COLO668 (cell line): ENCODE results near the gene ZCCHC2.

Experiments
- DNase-seq: peaks from one replicate; lab custom pipeline; 2025; ENCODE audit not compliant: unreplicated experiment; lab: John Stamatoyannopoulos, UW

The ZCCHC2 gene

DNA sequence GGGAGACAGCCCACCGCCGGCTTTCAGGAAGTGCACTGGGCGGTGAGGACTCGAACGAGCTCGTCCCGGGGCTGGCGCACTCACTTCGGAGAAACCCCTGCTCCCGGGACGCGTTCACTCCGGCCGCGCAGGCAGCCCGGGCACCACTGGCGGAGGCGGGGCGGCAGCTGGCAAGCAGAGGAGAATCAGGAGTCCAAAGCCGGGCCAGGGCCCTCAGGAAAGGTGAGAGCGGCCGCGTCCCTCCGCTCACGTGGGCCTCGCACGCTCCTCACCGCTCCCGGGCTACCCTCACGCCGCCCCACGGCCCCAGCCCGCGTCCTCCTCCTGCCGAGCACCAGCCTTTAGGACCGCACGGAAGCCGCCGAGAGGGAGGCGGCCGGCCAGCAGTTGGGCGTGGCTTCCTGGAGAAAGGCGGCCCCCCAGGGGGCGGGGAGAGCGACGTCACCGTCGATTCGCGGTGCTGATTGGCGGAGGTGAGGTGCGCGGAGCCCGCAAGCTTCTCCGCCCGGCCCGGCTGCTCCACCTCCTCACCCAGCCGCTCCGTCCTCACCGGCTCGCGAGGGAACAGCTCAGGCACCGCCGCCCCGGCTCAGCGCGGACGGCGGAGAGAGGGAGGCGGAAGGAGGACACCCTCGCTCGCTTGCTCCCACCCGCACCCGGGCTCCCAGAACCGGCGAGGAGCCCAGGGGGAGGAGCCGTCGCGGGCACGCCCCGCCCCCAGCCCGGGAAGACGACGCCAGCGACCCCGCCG is at the start of gene ZCCHC2:
Gene ZCCHC2 (plus strand): TSS at position 522 of the 751 bp plus-strand sequence. CDS start 400 bp downstream, outside the sequence.
- peak; percentile 99 for DNase-seq

DNA sequence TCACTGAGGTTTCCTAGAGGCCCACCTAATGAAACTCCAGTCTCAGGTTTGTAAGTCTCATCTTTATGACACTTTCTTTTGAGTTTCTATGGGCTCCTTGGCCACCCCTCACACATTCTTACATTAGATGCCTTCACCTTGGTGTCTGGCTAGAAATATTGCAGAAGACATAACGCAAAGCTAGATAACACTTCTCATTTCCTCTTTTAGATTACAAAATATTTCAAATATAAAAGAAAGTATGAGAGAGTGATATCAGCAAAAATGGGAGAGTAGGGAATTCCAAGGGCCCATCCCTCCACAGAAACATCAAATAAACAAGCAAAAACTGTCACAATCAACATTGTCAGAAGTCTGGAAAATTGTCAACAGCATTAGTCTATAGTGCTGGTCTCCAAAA is 43.3 kb upstream of the ZCCHC2 start:
- DNase-seq, result no peak

DNA sequence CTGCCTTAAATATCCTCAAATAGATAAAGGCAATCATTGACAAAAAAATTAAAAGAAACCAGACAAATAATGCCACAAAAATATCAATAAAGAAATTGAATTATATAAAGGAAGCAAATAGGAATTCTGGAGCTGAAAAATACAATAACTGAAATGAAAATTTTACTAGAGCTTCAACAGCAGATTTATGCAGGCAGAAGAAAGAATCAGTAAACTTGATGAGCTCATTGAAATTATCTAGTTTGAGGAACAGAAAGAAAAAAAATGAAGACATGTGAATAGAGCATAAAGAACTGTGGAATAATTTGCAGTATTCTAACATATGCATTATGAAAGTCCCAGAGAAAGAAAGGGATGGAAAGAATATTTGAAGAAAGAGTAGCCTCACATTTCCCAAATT is 41.9 kb upstream of the ZCCHC2 start:
- DNase-seq, result no peak

DNA sequence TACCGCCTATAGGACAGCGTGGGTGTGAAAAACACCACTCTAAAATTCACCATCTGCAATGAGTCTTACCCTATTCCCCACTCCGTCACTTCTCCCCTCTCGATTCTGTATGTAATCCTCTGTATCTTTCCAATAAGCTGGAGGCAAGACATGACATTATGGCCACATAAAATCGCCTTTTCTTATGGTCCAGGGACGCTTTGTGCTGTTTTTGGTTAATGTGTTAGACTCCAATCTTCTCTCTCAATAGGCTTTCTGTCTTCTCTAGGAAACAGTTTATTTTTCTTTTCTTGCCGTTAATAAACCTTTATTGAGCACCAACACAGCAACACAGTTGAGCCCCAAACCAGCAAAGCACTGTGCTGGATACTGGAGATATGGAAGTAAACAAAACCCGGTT is 37.9 kb upstream of the ZCCHC2 start:
- no peak for DNase-seq

DNA sequence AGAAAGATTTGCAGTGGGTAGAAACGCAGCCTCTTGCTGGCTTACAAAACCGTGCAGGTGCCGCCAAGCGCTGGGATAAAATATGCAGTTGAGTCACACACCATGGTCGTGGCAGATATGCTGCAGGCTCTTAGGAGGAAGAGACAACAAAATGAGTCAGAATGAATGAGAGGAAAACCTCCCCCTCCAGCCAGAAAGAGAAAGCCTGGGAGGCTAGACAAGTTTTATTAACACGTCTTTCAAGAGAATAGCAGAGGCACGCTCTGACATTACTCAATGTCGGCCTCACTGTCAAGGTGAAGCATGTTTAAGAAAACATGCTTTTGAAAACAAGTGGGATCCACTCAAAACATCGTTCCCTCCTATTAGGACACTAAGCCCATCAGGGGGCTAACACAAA is 37.1 kb upstream of the ZCCHC2 start:
- DNase-seq, result no peak

DNA sequence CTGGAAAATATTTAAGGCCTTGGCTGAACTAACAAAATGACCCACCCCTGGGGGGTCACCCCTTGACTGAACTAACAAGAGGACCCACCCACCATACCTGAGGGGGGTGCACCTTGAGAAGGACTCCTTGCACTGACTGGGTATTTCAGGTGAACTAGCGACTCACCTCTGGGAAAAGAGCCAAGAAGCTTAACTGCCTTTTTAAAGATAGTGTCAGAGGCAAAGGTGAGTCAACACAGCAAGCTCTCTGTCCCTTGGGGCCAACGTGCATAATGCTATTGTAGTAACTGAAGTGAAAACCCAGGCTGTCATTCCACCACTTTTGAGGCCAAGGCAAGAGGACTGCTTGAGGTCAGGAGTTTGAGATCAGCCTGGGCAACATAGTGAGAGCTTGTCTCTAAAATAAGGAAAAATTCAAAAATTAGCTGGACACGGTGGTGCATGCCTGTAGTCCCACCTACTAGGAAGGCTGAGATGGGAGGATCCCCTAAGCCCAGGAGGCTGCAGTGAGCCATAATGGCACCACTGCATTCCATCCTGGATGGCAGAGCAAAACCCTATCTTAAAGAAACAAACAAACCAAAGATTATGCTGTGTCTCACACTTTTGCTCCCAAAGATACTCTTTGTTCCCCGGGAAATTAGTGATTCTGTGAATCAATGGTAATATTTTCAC is 36.4 kb upstream of the ZCCHC2 start:
- DNase-seq, result peak; percentile 16

DNA sequence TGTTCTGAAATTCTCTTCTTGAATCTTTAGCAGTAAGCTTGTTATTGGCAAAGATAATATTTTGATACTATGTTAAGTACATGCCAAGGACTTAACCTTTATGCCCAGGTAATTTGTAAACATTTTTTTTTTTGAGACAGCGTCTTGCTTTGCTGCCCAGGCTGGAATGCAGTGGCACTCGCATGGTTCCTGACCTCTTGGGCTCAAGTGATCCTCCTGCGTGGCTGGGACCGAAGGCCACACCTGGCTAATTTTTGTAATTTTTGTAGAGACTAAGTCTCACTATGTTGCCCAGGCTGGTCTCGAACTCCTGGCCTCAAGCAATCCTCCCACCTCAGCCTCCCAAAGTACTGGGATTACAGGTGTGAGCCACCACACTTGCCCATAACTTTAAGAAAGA is 35.7 kb upstream of the ZCCHC2 start:
- no peak for DNase-seq

DNA sequence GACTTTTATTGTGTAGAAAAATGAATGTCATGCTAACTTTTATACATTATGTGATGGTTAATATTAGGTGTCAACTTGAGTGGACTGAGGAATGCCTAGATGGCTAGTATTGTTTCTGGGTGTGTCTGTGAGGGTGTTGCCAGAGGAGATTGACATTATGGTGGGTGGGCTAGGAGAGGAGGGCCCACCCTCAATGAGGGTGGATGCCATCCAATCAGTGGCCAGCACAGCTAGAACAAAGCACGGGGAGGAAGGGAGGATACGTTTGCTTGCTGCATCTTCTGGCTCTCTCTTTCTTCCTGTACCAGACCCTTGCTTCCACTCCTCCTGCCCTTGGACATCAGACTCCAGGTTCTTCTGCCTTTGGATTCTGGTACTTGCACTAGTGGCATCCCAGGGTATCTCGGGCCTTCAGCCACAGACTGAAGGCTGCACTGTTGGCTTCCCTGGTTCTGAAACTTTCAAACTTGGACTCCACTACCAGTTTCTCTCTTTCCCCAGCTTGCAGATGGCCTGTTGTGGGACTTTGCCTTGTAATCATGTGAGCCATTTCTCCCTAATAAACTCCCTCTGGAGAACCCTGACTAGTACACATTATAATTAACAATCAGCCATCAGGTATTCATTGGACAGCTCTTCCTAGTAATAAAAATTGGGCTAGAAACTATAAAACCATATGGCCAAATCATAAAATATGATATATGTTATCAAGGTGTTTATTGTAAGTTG is 31.7 kb upstream of the ZCCHC2 start:
- DNase-seq, result no peak

DNA sequence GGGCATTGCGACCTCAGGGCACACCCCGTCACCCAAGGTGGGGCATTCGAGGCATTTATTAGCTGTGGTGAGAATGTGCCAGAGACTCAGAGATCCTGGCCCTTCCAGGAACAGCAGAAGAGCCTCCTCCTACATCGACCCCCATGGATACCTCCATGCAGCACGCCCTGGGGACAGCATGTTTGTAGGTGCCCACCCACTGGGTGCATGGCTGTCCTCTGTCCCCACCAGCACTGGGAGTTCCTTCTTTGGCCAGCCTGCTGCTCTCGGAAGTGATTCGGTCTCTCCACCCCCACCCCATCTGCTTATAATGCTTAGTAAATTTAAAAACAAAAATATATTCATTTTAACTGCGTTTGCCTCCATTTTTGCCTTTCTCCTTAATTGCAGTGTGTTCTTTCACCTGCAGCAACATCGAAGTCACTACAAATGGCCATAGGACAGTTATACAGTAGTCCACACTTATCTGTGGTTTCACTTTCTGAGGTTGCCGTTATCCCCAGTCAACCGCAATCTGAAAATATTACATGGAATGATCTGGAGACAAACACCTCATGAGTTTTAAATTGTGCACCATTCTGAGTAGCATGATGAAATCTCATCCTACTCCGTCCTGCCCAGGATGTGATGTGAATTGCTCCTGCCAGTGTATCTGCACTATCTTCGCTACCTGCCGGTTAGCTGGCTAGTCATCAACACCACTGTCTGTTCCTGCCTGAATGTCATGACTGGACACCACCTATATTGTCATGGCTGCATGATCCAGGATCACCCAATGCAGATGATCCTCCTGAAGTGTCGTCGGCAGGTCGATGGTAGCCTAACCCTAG is 29.6 kb upstream of the ZCCHC2 start:
- DNase-seq, result no peak

DNA sequence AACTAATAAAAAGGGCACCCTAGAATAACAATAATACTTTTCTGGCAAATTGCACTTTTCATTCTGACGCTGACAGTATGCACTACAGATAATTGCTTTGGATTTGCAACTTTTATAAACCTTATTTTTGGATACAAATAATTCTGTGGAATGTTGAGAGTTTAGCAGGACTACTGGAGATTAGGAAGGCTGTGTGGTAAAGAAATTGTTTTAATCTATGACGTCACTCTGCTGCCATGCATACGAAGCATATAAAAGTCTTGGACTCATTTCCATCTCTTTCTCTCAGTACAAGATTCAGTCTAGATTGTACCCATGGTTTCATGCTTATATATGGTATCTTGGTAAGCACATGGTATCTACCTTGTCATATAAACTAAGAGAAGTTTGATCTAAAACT is 28.1 kb upstream of the ZCCHC2 start:
- no peak for DNase-seq

DNA sequence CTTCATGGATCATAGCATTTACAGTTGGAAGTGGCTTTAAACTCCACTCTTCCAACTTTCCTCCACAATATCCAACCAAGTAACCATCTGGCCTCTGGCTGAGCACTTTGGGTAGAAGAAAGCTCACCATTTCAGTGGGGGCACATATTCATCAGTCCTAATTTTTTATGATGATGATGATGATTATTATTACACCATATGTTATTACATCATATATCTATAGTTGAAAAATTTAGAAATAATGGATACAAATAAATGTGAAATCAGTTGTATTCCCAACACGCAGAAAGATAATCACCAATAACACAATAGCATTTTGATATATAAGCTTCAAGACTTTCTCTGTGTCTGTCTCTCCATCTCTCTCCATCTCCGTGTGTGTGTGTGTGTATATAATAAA is 26.6 kb upstream of the ZCCHC2 start:
- DNase-seq, result no peak

DNA sequence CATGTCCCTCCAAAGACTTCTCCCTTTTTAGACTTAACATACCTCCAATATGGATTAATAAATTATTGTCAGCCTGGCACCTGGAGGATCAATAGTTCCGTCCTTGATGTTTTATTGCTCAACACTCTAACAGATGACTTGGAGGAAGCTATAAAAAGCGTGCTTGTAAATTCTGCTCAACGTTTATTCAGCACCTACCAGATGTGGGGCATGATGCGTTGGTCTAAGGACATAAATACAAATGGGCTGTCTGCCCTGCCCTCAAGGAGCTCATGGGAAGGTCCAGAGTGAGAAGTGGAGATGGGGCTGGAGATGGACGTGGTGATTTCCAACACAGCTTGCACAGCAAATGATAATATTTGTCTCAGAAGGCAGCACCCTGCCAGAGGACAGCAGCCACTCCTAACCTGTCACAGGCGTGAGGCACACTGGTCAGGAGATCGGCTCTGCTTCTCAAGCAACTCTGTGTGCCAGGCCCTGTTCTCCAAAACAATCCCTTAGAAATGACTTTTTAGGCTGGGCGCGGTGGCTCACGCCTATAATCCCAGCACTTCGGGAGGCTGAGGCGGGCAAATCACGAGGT is 25.5 kb upstream of the ZCCHC2 start:
- no peak for DNase-seq

DNA sequence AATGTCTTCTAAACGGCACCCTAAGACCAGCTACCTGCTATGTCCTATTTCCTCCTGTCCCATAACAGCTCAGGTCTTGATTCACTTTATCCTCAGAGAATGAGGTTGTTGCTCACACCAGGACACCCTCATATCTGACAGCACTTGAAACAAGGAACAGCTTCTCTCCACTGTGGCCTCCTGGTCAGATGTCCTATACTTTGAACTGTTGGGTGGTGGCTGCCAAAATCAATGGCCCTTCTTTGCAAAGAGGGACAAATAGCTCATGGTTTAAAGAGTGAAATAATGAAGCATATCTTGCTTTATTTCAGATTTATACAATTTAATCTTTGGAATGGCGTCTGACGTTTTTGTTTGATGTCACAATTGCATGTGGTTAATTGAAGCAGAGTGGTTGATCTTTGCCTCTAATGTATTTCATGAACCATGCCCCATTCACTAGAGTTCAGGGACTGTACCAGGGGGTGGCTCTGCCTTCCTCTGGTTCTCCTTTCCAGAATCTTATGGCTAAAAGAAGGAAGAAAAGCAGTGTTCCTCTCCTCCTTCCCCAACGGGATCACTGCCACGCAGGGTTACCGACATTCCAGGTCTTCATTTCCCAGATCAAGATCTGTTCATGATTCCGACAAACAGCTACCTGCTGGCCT is 24.1 kb upstream of the ZCCHC2 start:
- no peak for DNase-seq

DNA sequence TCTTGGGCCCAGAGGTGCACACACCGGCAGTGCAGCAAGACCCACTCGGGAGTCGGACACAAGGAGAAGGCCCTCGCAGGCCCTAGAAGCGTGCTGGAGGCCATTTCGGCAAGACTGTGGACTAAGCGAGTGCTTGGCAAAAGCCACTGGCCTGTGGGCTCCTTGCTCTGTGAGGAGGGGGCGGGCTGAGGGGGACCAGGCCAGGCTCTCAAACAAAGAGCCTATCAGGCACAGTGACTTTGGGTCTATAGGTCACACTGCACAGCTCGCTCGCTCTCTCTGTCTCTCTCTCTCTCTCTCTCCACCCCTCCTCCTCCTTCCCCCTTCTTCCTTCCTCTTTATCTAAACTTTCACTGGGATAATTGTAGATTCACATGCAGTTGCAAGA is 23.6 kb upstream of the ZCCHC2 start:
- DNase-seq, result no peak

DNA sequence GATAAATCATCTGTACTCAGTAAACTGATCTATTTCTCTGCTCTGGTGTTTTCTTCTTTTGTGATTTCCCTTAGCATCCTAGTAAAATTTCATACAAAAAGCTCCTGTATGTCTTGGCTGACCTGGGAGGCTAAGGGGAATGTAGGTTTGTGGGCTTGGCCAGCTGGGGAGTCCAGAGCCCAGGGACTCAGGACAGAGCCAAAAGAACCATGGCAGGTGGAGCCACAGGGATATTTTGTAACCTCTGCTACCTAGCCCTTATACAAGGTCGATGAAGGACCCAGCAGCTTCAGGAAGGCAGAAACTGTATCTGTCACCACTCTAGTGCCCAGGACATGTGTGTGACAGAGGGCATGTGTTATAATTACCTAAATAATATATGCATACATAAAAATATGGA is 22.7 kb upstream of the ZCCHC2 start:
- no peak for DNase-seq

DNA sequence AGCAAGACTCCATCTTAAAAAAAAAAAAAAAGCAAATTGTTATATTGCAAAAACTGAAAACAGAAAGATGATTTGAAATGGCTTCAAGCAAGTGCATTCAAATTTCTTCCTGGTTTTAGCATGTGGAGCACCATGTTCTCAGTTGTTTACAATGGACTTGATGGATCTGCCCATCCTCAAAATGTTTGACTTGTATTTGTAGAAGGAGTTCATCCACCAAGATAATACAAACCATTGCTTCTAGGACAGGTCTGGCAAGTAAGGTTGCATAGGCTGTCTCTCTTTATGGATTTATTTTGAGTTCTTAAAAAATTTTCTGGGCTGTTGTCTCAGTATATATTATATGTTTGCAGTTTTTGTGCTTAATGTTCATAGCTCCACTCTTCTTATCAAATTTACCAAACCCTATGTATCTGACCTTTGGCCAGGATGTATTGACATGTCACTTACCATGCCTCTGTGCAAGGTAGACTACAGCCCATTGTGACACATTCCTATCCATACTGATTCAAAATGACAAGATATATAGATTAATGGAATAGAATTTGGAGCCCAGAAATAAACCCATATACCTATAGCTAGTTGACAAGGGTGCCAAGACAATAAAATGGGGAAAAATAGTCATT is 21.7 kb upstream of the ZCCHC2 start:
- no peak for DNase-seq

DNA sequence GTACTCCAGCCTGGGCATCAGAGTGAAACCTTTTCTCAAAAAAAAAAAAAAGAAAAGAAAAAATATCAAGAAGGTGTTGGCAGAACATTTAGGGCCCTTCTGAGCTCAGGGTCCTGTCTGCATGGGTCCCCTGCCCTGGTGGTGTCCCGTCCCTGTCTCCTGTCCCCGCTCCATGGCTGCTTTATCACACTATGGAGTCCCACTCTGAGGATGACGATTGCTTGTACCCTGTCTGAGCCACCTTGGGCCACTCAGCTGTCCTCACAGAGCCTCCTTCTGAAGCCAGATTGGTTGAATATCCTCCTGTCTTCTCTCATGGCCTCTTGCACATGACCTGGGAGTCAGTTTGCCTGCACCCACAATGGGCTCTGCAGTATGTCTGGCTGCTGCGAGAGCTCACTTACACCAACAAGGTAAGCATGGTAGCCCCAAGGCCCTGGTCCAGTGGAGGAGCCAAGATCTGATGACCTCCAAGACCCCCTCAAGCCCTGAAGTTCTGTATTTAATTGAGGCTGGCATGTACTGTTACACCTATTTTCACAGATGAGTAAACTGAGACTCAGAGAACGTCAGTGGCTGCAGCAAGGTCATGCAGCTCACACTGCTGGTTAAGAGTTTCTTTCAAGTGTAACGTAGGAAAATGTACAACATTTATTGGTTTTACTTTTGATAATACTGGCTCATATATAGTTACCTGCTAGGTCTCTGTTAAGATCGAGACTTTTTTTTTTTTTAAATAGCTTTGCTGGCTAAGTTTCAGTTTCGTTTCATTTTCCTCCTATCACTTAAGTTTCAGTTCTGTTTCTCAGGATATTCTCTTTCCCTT is 16.9 kb upstream of the ZCCHC2 start:
- DNase-seq, result no peak

DNA sequence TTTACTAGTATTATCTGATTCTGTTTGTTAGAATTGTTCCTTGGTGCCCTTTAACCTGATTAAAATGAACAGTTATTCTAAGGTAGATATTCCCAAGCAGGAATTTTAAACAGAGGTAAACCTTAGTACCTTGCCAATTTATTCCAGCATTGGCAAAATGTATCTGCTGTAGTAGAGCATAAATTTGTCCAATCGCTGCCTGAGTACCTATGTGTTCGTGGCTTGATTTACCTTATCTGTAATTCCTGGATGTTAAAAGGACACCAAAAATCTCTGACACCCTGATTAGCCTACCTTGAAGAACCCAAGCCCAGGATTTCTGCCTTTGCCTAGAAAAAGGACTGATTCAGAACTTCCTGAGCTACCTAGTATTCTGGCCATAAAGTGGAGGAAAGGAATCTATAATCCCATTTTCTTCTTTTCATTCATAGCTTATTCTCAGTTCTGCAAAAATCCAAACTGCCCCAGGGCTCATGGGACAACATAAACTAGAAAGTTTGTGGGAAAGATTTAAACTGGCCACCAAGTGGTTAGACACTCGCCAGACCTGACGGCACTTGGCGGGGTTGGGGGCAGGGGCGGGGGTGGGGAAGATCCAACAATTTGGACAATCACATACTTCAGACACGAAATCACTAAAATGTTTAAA is 16.2 kb upstream of the ZCCHC2 start:
- DNase-seq, result no peak

DNA sequence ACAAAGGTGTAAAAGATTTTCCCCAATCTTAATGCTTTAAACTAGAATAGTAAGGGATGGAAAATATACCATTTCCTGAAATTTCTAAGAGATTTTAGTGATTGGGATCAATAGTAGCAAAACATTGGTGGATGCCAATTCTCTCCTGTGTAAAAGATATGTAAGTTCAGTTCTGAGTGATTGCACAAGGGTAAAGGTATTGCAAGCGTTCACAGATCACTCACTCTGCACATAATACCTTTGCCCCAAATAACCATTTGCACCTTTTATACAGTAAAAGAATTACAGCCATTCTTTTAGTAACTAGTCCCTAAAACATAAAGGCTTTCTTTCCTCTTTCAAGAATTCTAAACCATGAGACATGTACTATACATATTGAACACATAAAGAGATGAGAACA is 13.0 kb upstream of the ZCCHC2 start:
- DNase-seq, result no peak
